ENCODE results near the gene BAZ2A.
"Not testable (repeated sequence)": the region's sequence is repeated elsewhere in the genome, so short reads cannot be mapped to it uniquely, and the experiment has no call there.

Gene BAZ2A

GRCh38 chr12:56590237-56590830 is 39.8 kb downstream of the BAZ2A start:
- Histone ChIP-seq H3K9ac (ENCODE audit: low read length) (no peak overlapping the region), H3K4me1 (ENCODE audit: control insufficient read depth, insufficient read depth, low read length) (peaks cover 22% of the 10 kb centered on the region), H3K27me3 (replicated peaks; ENCODE audit: control insufficient read depth, insufficient read depth, low read length) (no peaks in the 10 kb centered on the region), H3K36me3 (ENCODE audit: control insufficient read depth, insufficient read depth, low read length, severe bottlenecking) (peaks cover 37% of the 10 kb centered on the region), H3K4me3 (ENCODE audit: low read length) (no peak overlapping the region), H3K9me3 (ENCODE audit: control insufficient read depth, low read length) (no peaks in the 10 kb centered on the region)
- DNase-seq (ENCODE audit: low read depth) = peak; percentile 26

GRCh38 chr12:56589783-56590182 is 40.3 kb downstream of the BAZ2A start:
- Histone ChIP-seq H3K36me3 (ENCODE audit: control insufficient read depth, insufficient read depth, low read length, severe bottlenecking) (peaks cover 38% of the 10 kb centered on the region), H3K27me3 (replicated peaks; ENCODE audit: control insufficient read depth, insufficient read depth, low read length) (no peaks in the 10 kb centered on the region), H3K9ac (ENCODE audit: low read length) (no peak overlapping the region), H3K4me3 (ENCODE audit: low read length) (no peak overlapping the region), H3K9me3 (ENCODE audit: control insufficient read depth, low read length) (no peaks in the 10 kb centered on the region), H3K4me1 (ENCODE audit: control insufficient read depth, insufficient read depth, low read length) (peaks cover 20% of the 10 kb centered on the region)
- no peak for DNase-seq (ENCODE audit: low read depth)

GRCh38 chr12:56585098-56585497 is 45.0 kb downstream of the BAZ2A start:
- Histone ChIP-seq H3K4me1 (ENCODE audit: control insufficient read depth, insufficient read depth, low read length) (no peaks in the 10 kb centered on the region), H3K4me3 (ENCODE audit: low read length) (no peak overlapping the region), H3K36me3 (ENCODE audit: control insufficient read depth, insufficient read depth, low read length, severe bottlenecking) (peaks cover 54% of the 10 kb centered on the region), H3K27me3 (replicated peaks; ENCODE audit: control insufficient read depth, insufficient read depth, low read length) (no peaks in the 10 kb centered on the region), H3K9me3 (ENCODE audit: control insufficient read depth, low read length) (no peaks in the 10 kb centered on the region), H3K9ac (ENCODE audit: low read length) (no peak overlapping the region)
- DNase-seq (ENCODE audit: low read depth) = no peak

- Histone ChIP-seq H3K27me3 (replicated peaks; ENCODE audit: control insufficient read depth, insufficient read depth, low read length) (no peaks in the 10 kb centered on the region), H3K9me3 (ENCODE audit: control insufficient read depth, low read length) (no peaks in the 10 kb centered on the region), H3K36me3 (ENCODE audit: control insufficient read depth, insufficient read depth, low read length, severe bottlenecking) (peaks cover 24% of the 10 kb centered on the region), H3K9ac (ENCODE audit: low read length) (no peak overlapping the region), H3K4me1 (ENCODE audit: control insufficient read depth, insufficient read depth, low read length) (no peaks in the 10 kb centered on the region), H3K4me3 (ENCODE audit: low read length) (no peak overlapping the region)
- DNase-seq (ENCODE audit: low read depth) = no peak
Observed at GRCh38 chr12:56581418-56582145, 48.5 kb downstream of the BAZ2A start.

GRCh38 chr12:56578983-56579546 is 51.1 kb downstream of the BAZ2A start:
- Histone ChIP-seq H3K9ac (ENCODE audit: low read length) (no peak overlapping the region), H3K4me3 (ENCODE audit: low read length) (no peak overlapping the region), H3K36me3 (ENCODE audit: control insufficient read depth, insufficient read depth, low read length, severe bottlenecking) (peaks cover 24% of the 10 kb centered on the region), H3K4me1 (ENCODE audit: control insufficient read depth, insufficient read depth, low read length) (no peaks in the 10 kb centered on the region), H3K27me3 (replicated peaks; ENCODE audit: control insufficient read depth, insufficient read depth, low read length) (no peaks in the 10 kb centered on the region), H3K9me3 (ENCODE audit: control insufficient read depth, low read length) (no peaks in the 10 kb centered on the region)
- no peak for DNase-seq (ENCODE audit: low read depth)

- not testable (repeated sequence) for H3K27me3 ChIP-seq (replicated peaks; ENCODE audit: control insufficient read depth, insufficient read depth, low read length); H3K9ac ChIP-seq (ENCODE audit: low read length); H3K4me3 ChIP-seq (ENCODE audit: low read length); DNase-seq (ENCODE audit: low read depth); H3K9me3 ChIP-seq (ENCODE audit: control insufficient read depth, low read length); H3K4me1 ChIP-seq (ENCODE audit: control insufficient read depth, insufficient read depth, low read length)
- H3K36me3 ChIP-seq (ENCODE audit: control insufficient read depth, insufficient read depth, low read length, severe bottlenecking) = peaks cover 27% of the 10 kb centered on the region
Observed at GRCh38 chr12:56577248-56577647, 52.9 kb downstream of the BAZ2A start.

- Histone ChIP-seq H3K36me3 (ENCODE audit: control insufficient read depth, insufficient read depth, low read length, severe bottlenecking) (peaks cover 13% of the 10 kb centered on the region), H3K4me3 (ENCODE audit: low read length) (no peak overlapping the region)
Observed at GRCh38 chr12:56574210-56574609, 55.9 kb downstream of the BAZ2A start.

GRCh38 chr12:56572288-56572687 is 57.8 kb downstream of the BAZ2A start:
- DNase-seq (ENCODE audit: low read depth) = no peak
- no peaks in the 10 kb centered on the region for H3K27me3 ChIP-seq (replicated peaks; ENCODE audit: control insufficient read depth, insufficient read depth, low read length)
- H3K9ac ChIP-seq (ENCODE audit: low read length) = no peak overlapping the region
- no peak overlapping the region for H3K4me3 ChIP-seq (ENCODE audit: low read length)
- no peaks in the 10 kb centered on the region for H3K9me3 ChIP-seq (ENCODE audit: control insufficient read depth, low read length)
- H3K4me1 ChIP-seq (ENCODE audit: control insufficient read depth, insufficient read depth, low read length) = peaks cover 35% of the 10 kb centered on the region
- H3K36me3 ChIP-seq (ENCODE audit: control insufficient read depth, insufficient read depth, low read length, severe bottlenecking) = peaks cover 13% of the 10 kb centered on the region

More at GRCh38 chr12:56574210-56574609, 55.9 kb downstream of the BAZ2A start:
- Histone ChIP-seq H3K9me3 (ENCODE audit: control insufficient read depth, low read length) (no peaks in the 10 kb centered on the region), H3K27me3 (replicated peaks; ENCODE audit: control insufficient read depth, insufficient read depth, low read length) (no peaks in the 10 kb centered on the region), H3K9ac (ENCODE audit: low read length) (no peak overlapping the region), H3K4me1 (ENCODE audit: control insufficient read depth, insufficient read depth, low read length) (peaks cover 20% of the 10 kb centered on the region)
- peak; percentile 48 for DNase-seq (ENCODE audit: low read depth)

- H3K36me3 ChIP-seq (ENCODE audit: control insufficient read depth, insufficient read depth, low read length, severe bottlenecking) = peaks cover 13% of the 10 kb centered on the region
- H3K9ac ChIP-seq (ENCODE audit: low read length) = peak overlapping the region; percentile 68
- no peak for DNase-seq (ENCODE audit: low read depth)
- peaks cover 42% of the 10 kb centered on the region for H3K4me1 ChIP-seq (ENCODE audit: control insufficient read depth, insufficient read depth, low read length)
- no peaks in the 10 kb centered on the region for H3K27me3 ChIP-seq (replicated peaks; ENCODE audit: control insufficient read depth, insufficient read depth, low read length)
- no peaks in the 10 kb centered on the region for H3K9me3 ChIP-seq (ENCODE audit: control insufficient read depth, low read length)
- H3K4me3 ChIP-seq (ENCODE audit: low read length) = no peak overlapping the region
Observed at GRCh38 chr12:56571121-56571520, 59.0 kb downstream of the BAZ2A start.

- Histone ChIP-seq H3K4me3 (ENCODE audit: low read length) (no peak overlapping the region), H3K4me1 (ENCODE audit: control insufficient read depth, insufficient read depth, low read length) (peaks cover 52% of the 10 kb centered on the region), H3K9ac (ENCODE audit: low read length) (no peak overlapping the region), H3K9me3 (ENCODE audit: control insufficient read depth, low read length) (no peaks in the 10 kb centered on the region), H3K36me3 (ENCODE audit: control insufficient read depth, insufficient read depth, low read length, severe bottlenecking) (peaks cover 11% of the 10 kb centered on the region), H3K27me3 (replicated peaks; ENCODE audit: control insufficient read depth, insufficient read depth, low read length) (no peaks in the 10 kb centered on the region)
- no peak for DNase-seq (ENCODE audit: low read depth)
Observed at GRCh38 chr12:56568146-56568545, 62.0 kb downstream of the BAZ2A start.

GRCh38 chr12:56565510-56566101 is 64.5 kb downstream of the BAZ2A start:
- Histone ChIP-seq H3K27me3 (replicated peaks; ENCODE audit: control insufficient read depth, insufficient read depth, low read length) (no peaks in the 10 kb centered on the region), H3K9ac (ENCODE audit: low read length) (peak overlapping the region; percentile 57), H3K4me3 (ENCODE audit: low read length) (peak overlapping the region; percentile 51), H3K36me3 (ENCODE audit: control insufficient read depth, insufficient read depth, low read length, severe bottlenecking) (peaks cover 11% of the 10 kb centered on the region), H3K4me1 (ENCODE audit: control insufficient read depth, insufficient read depth, low read length) (peaks cover 44% of the 10 kb centered on the region), H3K9me3 (ENCODE audit: control insufficient read depth, low read length) (no peaks in the 10 kb centered on the region)
- peak; percentile 96 for DNase-seq (ENCODE audit: low read depth)

Data from adipocyte (in vitro differentiated cells).